ENCODE measurements around the gene APBB1. TPM values are rescaled to one million over a fixed set of nuclear protein-coding genes. Genes with fewer than 3 reads are reported as not detected.
A peak's percentile ranks its signal among the peaks of the same experiment; 100 is the strongest.

The APBB1 gene
- total RNA-seq, 4 donors from 2014 or later = 15.8 to 26.2 (median 17.2) TPM

- H3K4me1 ChIP-seq = no peaks in the 10 kb centered on the region
- H3K36me3 ChIP-seq = peaks cover 1% of the 10 kb centered on the region
- no peaks in the 10 kb centered on the region for H3K27me3 ChIP-seq
- no peak overlapping the region for H3K27ac ChIP-seq
- no peak for DNase-seq (ENCODE audit: low spot score in 2 of 2)
- WGBS = 90% methylated on average over 4 of the region's 4 CpGs
- no peaks in the 10 kb centered on the region for H3K9me3 ChIP-seq
- no peak overlapping the region for H3K4me3 ChIP-seq
- TF ChIP-seq POLR2A (IDR thresholded peaks at IDR 0.05) (no peak), POLR2AphosphoS5 (IDR thresholded peaks at IDR 0.05) (no peak)
These were observed 23.5 kb upstream of the APBB1 start for GRCh38 chr11:6442441-6442840.

GRCh38 chr11:6440906-6441358, 22.0 kb upstream of the APBB1 start, which contains the start of gene HPX:
HPX (minus strand) TSS chr11:6440987; CDS start chr11:6440963, 24 bp downstream.
- no peak for DNase-seq (ENCODE audit: low spot score in 2 of 2)
- H3K4me3 ChIP-seq = no peak within 1 kb of the TSS
- no peaks in the 10 kb centered on the region for H3K36me3 ChIP-seq
- H3K9me3 ChIP-seq = no peaks in the 10 kb centered on the region
- no peak within 1 kb of the TSS for H3K27ac ChIP-seq
- H3K4me1 ChIP-seq = no peaks in the 10 kb centered on the region
- H3K27me3 ChIP-seq = no peaks in the 10 kb centered on the region
- WGBS = 72% methylated on average over 3 of the region's 3 CpGs
- no peak for TF ChIP-seq CTCF (IDR thresholded peaks at IDR 0.05)
- TF ChIP-seq EP300 (IDR thresholded peaks at IDR 0.05) = no peak
- no peak for TF ChIP-seq POLR2AphosphoS5 (IDR thresholded peaks at IDR 0.05)
- TF ChIP-seq POLR2A (IDR thresholded peaks at IDR 0.05) = no peak

- 5% methylated on average over 1 of the region's 1 CpG for WGBS
- no peak overlapping the region for H3K27ac ChIP-seq
- no peaks in the 10 kb centered on the region for H3K4me1 ChIP-seq
- no peak overlapping the region for H3K4me3 ChIP-seq
- H3K9me3 ChIP-seq = no peaks in the 10 kb centered on the region
- no peak for DNase-seq (ENCODE audit: low spot score in 2 of 2)
- H3K36me3 ChIP-seq = no peaks in the 10 kb centered on the region
- no peaks in the 10 kb centered on the region for H3K27me3 ChIP-seq
- TF ChIP-seq POLR2AphosphoS5 (IDR thresholded peaks at IDR 0.05) = no peak
- TF ChIP-seq POLR2A (IDR thresholded peaks at IDR 0.05) = no peak
- peak; percentile 26 to 56 for TF ChIP-seq CTCF (IDR thresholded peaks at IDR 0.05)
- TF ChIP-seq EP300 (IDR thresholded peaks at IDR 0.05) = no peak
These were observed 20.2 kb upstream of the APBB1 start for GRCh38 chr11:6438979-6439571.

- no peak overlapping the region for H3K27ac ChIP-seq
- WGBS = 84% methylated on average over 3 of the region's 3 CpGs
- TF ChIP-seq CTCF (IDR thresholded peaks at IDR 0.05) (no peak), POLR2A (IDR thresholded peaks at IDR 0.05) (no peak), EP300 (IDR thresholded peaks at IDR 0.05) (no peak), POLR2AphosphoS5 (IDR thresholded peaks at IDR 0.05) (no peak)
- H3K4me3 ChIP-seq = no peak overlapping the region
- no peaks in the 10 kb centered on the region for H3K9me3 ChIP-seq
- no peak for DNase-seq (ENCODE audit: low spot score in 2 of 2)
- H3K4me1 ChIP-seq = no peaks in the 10 kb centered on the region
- H3K36me3 ChIP-seq = no peaks in the 10 kb centered on the region
- no peaks in the 10 kb centered on the region for H3K27me3 ChIP-seq
These were observed 19.1 kb upstream of the APBB1 start for GRCh38 chr11:6437993-6438392.

GRCh38 chr11:6437423-6437822, 18.5 kb upstream of the APBB1 start:
- 91% methylated on average over 12 of the region's 12 CpGs for WGBS
- Histone ChIP-seq H3K36me3 (no peaks in the 10 kb centered on the region), H3K27ac (no peak overlapping the region), H3K4me1 (no peaks in the 10 kb centered on the region), H3K4me3 (no peak overlapping the region), H3K27me3 (no peaks in the 10 kb centered on the region), H3K9me3 (no peaks in the 10 kb centered on the region)
- DNase-seq (ENCODE audit: low spot score in 2 of 2) = no peak
- TF ChIP-seq POLR2A (IDR thresholded peaks at IDR 0.05) (no peak), EP300 (IDR thresholded peaks at IDR 0.05) (no peak), CTCF (IDR thresholded peaks at IDR 0.05) (no peak), POLR2AphosphoS5 (IDR thresholded peaks at IDR 0.05) (no peak)

All from suprapubic skin (tissue), 4 donors.